ENCODE measurements around the gene A4GNT.

DNA sequence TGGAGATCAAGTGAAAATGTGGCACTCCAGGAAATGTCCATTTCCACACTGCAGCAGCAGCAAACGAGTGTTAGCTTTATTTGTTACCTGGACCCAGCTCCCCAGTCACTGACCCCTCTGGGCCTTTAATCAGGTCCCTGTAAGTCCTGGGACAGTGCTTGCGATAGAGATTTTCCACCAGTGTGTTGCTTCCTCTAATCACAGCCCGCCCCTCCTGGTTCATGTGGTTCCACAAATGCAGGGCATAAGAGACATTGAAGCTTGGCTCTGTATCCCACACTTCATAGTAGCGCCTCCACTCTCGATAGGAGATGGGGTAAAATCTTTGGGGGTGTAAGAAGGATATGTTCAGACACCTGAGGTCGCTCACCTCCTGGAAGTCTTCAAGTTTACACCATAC lies 8.0 kb downstream of the A4GNT start:
- TF ChIP-seq, protein P1, sequence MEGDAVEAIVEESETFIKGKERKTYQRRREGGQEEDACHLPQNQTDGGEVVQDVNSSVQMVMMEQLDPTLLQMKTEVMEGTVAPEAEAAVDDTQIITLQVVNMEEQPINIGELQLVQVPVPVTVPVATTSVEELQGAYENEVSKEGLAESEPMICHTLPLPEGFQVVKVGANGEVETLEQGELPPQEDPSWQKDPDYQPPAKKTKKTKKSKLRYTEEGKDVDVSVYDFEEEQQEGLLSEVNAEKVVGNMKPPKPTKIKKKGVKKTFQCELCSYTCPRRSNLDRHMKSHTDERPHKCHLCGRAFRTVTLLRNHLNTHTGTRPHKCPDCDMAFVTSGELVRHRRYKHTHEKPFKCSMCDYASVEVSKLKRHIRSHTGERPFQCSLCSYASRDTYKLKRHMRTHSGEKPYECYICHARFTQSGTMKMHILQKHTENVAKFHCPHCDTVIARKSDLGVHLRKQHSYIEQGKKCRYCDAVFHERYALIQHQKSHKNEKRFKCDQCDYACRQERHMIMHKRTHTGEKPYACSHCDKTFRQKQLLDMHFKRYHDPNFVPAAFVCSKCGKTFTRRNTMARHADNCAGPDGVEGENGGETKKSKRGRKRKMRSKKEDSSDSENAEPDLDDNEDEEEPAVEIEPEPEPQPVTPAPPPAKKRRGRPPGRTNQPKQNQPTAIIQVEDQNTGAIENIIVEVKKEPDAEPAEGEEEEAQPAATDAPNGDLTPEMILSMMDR (IDR thresholded peaks at IDR 0.05) = no peak
- TF ChIP-seq EZH2 (IDR thresholded peaks at IDR 0.05; ENCODE audit: borderline replicate concordance, insufficient read depth, low read depth, low read length, poor library complexity, severe bottlenecking) = no peak
